HepG2 (cell line): ENCODE measurements around the gene NYNRIN. TPM values are rescaled to one million over a fixed set of nuclear protein-coding genes. Genes with fewer than 3 reads are reported as not detected.

Experiments
- AHDC1 ChIP-seq: sonication (generic); formaldehyde crosslinking; IDR thresholded peaks from 2 replicates; pipeline ENCODE4 v1.5.1; 2020; ENCODE audit warnings: mild to moderate bottlenecking, missing genetic modification reagents, borderline replicate concordance
- CBFB ChIP-seq: sonication (generic); formaldehyde crosslinking; IDR thresholded peaks from 2 replicates; pipeline ENCODE4 v1.4.0; 2020; ENCODE audit warnings: missing genetic modification reagents
- CEBPG ChIP-seq: IDR thresholded peaks from 2 replicates; pipeline ENCODE4 v1.6.1; 2016
- EP300 ChIP-seq, 3 experiments: sonication (generic) in 1 of 3; formaldehyde crosslinking in 1 of 3; IDR thresholded peaks; 2 replicates each; pipeline versions ENCODE4 v1.5.1 to v1.6.1; 2011 to 2020; ENCODE audit warnings: low read depth in 2 of 3, low read length in 2 of 3, borderline replicate concordance in 1 of 3, improper control_type of control experiment in 1 of 3, mild to moderate bottlenecking in 1 of 3, missing genetic modification reagents in 1 of 3, moderate library complexity in 1 of 3
- HOXA7 ChIP-seq: sonication (generic); formaldehyde crosslinking; IDR thresholded peaks from 2 replicates; pipeline ENCODE4 v1.8.1; 2022; ENCODE audit warnings: mild to moderate bottlenecking, missing genetic modification reagents, moderate library complexity
- HOXA9 ChIP-seq: sonication (generic); formaldehyde crosslinking; IDR thresholded peaks from 2 replicates; pipeline ENCODE4 v1.8.1; 2022; ENCODE audit warnings: missing genetic modification reagents, mild to moderate bottlenecking, moderate library complexity, borderline replicate concordance
- IRF9 ChIP-seq: sonication (generic); formaldehyde crosslinking; IDR thresholded peaks from 2 replicates; pipeline ENCODE4 v1.8.0; 2022; ENCODE audit warnings: missing genetic modification reagents, mild to moderate bottlenecking, borderline replicate concordance
- KMT2A ChIP-seq: sonication (generic); formaldehyde crosslinking; IDR thresholded peaks from 2 replicates; pipeline ENCODE4 v1.4.0; 2020; ENCODE audit warnings: missing genetic modification reagents
- MAZ ChIP-seq, 2 experiments: sonication (generic) in 1 of 2; formaldehyde crosslinking in 1 of 2; IDR thresholded peaks; 2 replicates each; pipeline versions ENCODE4 v1.5.0 to v1.6.1; 2012 to 2020; ENCODE audit warnings: low read depth in 2 of 2, mild to moderate bottlenecking in 2 of 2, borderline replicate concordance in 1 of 2, improper control_type of control experiment in 1 of 2, low read length in 1 of 2, missing genetic modification reagents in 1 of 2, moderate library complexity in 1 of 2
- NONO ChIP-seq, 2 experiments: fragments of 450-650 bp in 1 of 2; sonication (generic) in 1 of 2; formaldehyde crosslinking in 1 of 2; IDR thresholded peaks in 1 of 2; conservative IDR thresholded peaks in 1 of 2; 2 replicates each; pipeline versions ENCODE4 v1.6.1 to v1.8.0; 2017 to 2022; ENCODE audit warnings: mild to moderate bottlenecking in 1 of 2, missing genetic modification reagents in 1 of 2, moderate library complexity in 1 of 2
- PBX3 ChIP-seq: sonication (generic); formaldehyde crosslinking; IDR thresholded peaks from 2 replicates; pipeline ENCODE4 v1.8.1; 2023; ENCODE audit warnings: missing genetic modification reagents, inconsistent platforms, borderline replicate concordance
- PHF21A ChIP-seq: sonication (generic); formaldehyde crosslinking; IDR thresholded peaks from 2 replicates; pipeline ENCODE4 v1.5.0; 2020; ENCODE audit warnings: mild to moderate bottlenecking, missing genetic modification reagents
- REXO4 ChIP-seq: sonication (generic); formaldehyde crosslinking; IDR thresholded peaks from 2 replicates; pipeline ENCODE4 v1.8.0; 2022; ENCODE audit warnings: missing genetic modification reagents, mild to moderate bottlenecking, borderline replicate concordance
- SP140L ChIP-seq: sonication (generic); formaldehyde crosslinking; IDR thresholded peaks from 2 replicates; pipeline ENCODE4 v1.4.0; 2020; ENCODE audit warnings: missing genetic modification reagents, borderline replicate concordance
- ZNF484 ChIP-seq: sonication (generic); formaldehyde crosslinking; IDR thresholded peaks from 2 replicates; pipeline ENCODE4 v1.5.1; 2020; ENCODE audit warnings: mild to moderate bottlenecking, low read depth, missing genetic modification reagents, borderline replicate concordance
- ZNF496 ChIP-seq: sonication (generic); formaldehyde crosslinking; IDR thresholded peaks from 2 replicates; pipeline ENCODE4 v1.8.1; 2023; ENCODE audit warnings: mild to moderate bottlenecking, moderate library complexity, missing genetic modification reagents; ENCODE audit not compliant: insufficient replicate concordance
- ZNF547 ChIP-seq: sonication (generic); formaldehyde crosslinking; IDR thresholded peaks from 2 replicates; pipeline ENCODE4 v1.5.1; 2020; ENCODE audit warnings: mild to moderate bottlenecking, missing genetic modification reagents
- ZNF740 ChIP-seq: sonication (generic); formaldehyde crosslinking; IDR thresholded peaks from 2 replicates; pipeline ENCODE4 v1.4.0; 2020; ENCODE audit warnings: missing genetic modification reagents
- ZNF83 ChIP-seq: sonication (generic); formaldehyde crosslinking; IDR thresholded peaks from 2 replicates; pipeline ENCODE4 v1.4.0; 2020; ENCODE audit warnings: missing genetic modification reagents, mild to moderate bottlenecking, borderline replicate concordance
- polyA plus RNA-seq, 8 experiments: library from polyadenylated mRNA; depleted of rRNA in 3 of 8; stranded (reverse) in 7 of 8; unstranded in 1 of 8; fragments of >200 nt; fragmentation: Illumina TruSeq in 4 of 8; extraction: Trizol in 4 of 8; gene quantifications; 2 replicates each; pipeline versions ENCODE4 v1.2.1 to v1.2.3, GENCODE V29; 2011 to 2016; ENCODE audit warnings: low read depth in 4 of 8, missing spikeins in 1 of 8, mixed read lengths in 1 of 8; ENCODE audit not compliant: insufficient read depth in 1 of 8
- total RNA-seq, 5 experiments: library from RNA; depleted of rRNA; stranded (reverse); fragments of >200 nt; fragmentation: Illumina TruSeq; extraction: Trizol; gene quantifications; 2 replicates each; pipeline ENCODE4 v1.2.3, GENCODE V29; 2016; ENCODE audit warnings: low read depth in 1 of 5

NYNRIN gene
- total and polyA plus RNA-seq, 2 of the 13 experiments (the other 11 are each of a cell fraction or from before 2014, with no cell fraction given), result 0.63 to 1.1 TPM

- TF ChIP-seq PBX3 (CRISPR knock-in tag) (no peak), ZNF83 (CRISPR knock-in tag) (no peak; the same call in 1 of the 2 replicates), HOXA9 (CRISPR knock-in tag) (peak; percentile 69; the same call in 1 of the 2 replicates), REXO4 (no peak), HOXA7 (no peak), KMT2A (CRISPR knock-in tag) (no peak), ZNF496 (CRISPR knock-in tag) (no peak), PHF21A (no peak), MAZ (IDR thresholded peaks at IDR 0.05; ENCODE audit: borderline replicate concordance, low read depth, low read length) (peak; percentile 85), MAZ (CRISPR knock-in tag; IDR thresholded peaks at IDR 0.05; ENCODE audit: low read depth) (peak; percentile 89), ZNF547 (no peak), EP300 (IDR thresholded peaks at IDR 0.05; ENCODE audit: low read depth in 2 of 2, low read length in 2 of 2) (0 out of 4 replicates have a peak, but pooled peaks of 1 of the 2 experiments have one; percentile 45), EP300 (CRISPR knock-in tag; IDR thresholded peaks at IDR 0.05; ENCODE audit: borderline replicate concordance) (peak; percentile 6; the same call in 1 of the 2 replicates), NONO (IDR thresholded peaks at IDR 0.05) (no peak), NONO (CRISPR knock-in tag; conservative IDR thresholded peaks at IDR 0.05) (peak; percentile 96), IRF9 (peak; percentile 28; the same call in 1 of the 2 replicates), SP140L (CRISPR knock-in tag) (peak; percentile 29; the same call in 1 of the 2 replicates), CEBPG (no peak), ZNF484 (CRISPR knock-in tag) (no peak), AHDC1 (CRISPR knock-in tag) (no peak), ZNF740 (CRISPR knock-in tag) (peak; percentile 90), CBFB (CRISPR knock-in tag) (peak; percentile 86)
These were observed 32.9 kb downstream of the NYNRIN start (continued) for GRCh38 chr14:24431569-24432258.
